SK-MEL-5 (cell line): ENCODE data around the gene CAMK2A. TPM values are rescaled to one million over a fixed set of nuclear protein-coding genes. Genes with fewer than 3 reads are reported as not detected.
"Not testable (repeated sequence)": the region's sequence is repeated elsewhere in the genome, so short reads cannot be mapped to it uniquely, and the experiment has no call there.

ENCODE experiments used
- DNase-seq: peaks from one replicate; pipeline ENCODE4 v3.0.0-alpha.2; 2016; ENCODE audit warnings: low read depth, low spot score
- in situ Hi-C: cut with HindIII; loops from 2 replicates; pipeline ENCODE4 v1.10.0; 2016; ENCODE audit warnings: low sequenced_read_pairs, high pct_unique_total_duplicates, low pct_unique_long_range_greater_than_20kb
- total RNA-seq: library from RNA; depleted of rRNA; stranded (reverse); fragments of >200 nt; shearing (Covaris generic); gene quantifications from 2 replicates; pipeline ENCODE4 v1.2.3, GENCODE V29; 2014

Gene CAMK2A
- total RNA-seq, 1 experiment from 2014 or later, result not detected

DNA sequence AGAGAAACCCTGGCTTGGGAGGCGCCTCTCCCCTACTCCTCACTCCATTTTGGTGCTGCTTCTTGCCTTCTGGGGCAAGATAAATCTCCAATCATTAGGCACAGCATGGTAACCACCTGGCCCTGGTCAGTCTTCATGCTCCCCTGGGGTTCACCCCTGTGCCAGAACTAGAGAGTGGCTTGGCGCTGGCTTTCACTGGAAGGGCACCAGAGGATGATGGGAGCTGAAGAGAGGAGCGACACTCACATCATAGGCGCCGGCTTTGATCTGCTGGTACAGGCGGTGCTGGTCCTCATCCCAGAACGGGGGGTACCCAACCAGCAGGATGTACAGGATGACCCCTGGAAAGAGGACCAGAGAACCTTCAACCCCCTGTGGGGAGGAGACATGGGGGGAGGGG is 38.1 kb downstream of the CAMK2A start:
- DNase-seq, result no peak
- in situ Hi-C loops, result no loop called here

DNA sequence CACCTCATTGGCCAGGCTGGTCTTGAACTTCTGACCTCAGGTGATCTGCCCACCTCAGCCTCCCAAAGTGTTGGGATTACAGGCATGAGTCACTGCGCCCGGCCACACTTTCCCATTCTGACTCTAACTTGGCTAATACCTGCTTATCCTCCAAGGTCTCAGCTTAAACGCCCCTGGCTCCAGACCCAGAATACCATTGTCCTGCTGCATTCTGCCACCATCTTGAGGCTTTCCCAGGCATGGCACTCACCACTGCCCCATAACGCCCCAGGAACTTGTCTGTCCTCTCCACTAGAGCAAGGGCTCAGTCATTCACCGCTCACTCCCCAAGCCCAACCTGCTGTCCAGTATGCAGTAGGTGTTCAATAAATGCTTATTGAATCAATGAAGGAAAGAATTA is 39.8 kb downstream of the CAMK2A start:
- no peak for DNase-seq

DNA sequence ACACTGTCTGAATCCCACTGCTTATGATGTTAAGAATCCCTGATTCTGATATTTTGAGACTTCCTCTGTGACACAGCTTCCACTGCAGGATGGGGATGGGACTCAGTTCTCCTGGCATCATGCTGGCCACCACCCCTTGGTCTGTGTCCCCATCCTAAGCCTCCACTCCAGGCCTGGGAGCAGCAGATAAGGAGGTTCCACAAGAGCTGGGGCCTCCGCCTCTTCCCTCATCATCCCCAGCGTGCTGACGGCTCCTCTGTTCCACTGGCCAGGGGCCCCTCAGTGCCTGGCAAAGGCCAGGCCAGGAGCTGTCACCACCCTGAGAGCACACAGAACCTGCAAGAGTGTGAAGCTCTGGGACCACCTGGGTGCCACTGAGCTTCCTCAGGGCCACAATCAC is 40.6 kb downstream of the CAMK2A start:
- no peak for DNase-seq
- in situ Hi-C loops, result no loop called here

More for the DNA sequence above, 39.8 kb downstream of the CAMK2A start:
- in situ Hi-C loops, result no loop called here

DNA sequence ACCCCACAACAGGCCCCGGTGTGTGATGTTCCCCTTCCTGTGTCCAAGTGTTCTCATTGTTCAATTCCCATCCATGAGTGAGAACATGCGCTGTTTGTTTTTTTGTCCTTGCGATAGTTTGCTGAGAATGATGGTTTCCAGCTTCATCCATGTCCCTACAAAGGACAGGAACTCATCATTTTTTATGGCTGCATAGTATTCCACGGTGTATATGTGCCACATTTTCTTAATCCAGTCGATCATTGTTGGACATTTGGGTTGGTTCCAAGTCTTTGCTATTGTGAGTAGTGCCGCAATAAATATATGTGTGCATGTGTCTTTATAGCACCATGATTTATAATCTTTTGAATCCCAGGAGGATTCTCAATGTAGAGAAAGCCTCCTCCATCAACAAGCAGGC is 41.1 kb downstream of the CAMK2A start:
- DNase-seq, in situ Hi-C loops: not testable (repeated sequence)

DNA sequence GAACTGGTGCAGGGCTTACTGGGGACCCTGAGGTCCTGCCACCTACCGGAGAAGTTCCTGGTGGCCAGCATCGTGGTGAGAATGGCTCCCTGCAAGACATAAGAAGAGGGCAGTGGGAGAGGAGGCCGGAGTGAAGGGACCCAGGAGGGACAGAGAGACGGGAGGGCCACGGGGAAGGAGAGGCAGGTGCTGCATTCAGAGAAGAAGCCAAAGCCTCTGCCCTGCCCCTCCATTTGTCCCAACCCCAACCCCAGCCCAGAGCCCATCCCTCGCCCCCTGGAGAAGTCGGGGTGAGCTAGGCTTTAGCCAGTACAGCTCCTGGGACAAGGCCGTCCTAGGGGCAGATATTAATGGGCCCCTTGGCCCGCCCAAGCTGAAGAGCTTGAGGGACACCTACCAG is 41.8 kb downstream of the CAMK2A start:
- in situ Hi-C loops, result no loop called here
- DNase-seq, result no peak

DNA sequence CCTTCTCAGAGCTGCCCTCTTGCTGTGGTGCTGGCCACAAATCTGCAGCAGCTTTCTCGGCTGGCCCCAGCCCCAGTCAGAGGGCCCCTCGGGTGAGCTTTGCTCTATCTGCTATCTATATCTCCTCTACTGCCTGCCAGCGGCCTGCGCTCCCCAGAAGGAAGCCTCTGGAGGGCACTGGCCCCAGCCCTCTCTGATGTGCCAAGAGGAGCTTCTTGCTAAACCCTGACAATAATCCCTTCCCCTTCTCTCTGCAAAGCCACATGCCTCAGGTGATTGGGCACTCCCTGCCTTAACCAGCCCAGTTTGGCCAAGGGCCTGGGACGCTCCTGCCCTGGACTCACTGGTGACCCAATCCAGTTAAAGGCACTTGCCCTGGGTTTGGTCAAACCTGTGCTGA is 42.7 kb downstream of the CAMK2A start:
- in situ Hi-C loops, result no loop called here
- DNase-seq, result no peak

DNA sequence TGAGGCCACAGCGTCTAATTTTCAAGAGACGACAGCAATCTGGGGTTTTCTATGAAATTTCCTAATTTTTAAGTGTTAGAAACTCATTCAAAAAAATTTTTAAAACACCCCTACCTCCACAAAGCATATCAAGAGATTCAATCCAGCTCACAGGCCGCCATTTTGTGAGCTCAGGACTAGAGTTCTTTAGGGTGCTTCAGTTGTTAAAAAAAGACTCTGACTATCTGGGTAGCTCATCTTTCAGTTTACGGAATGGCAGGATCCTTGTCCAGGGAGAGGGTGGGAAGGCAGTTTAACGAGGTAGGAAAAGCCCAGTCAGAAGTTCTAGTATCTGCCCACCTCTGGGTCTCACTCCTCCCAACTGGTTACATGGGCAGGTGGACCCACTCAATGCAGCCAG is 43.1 kb downstream of the CAMK2A start:
- DNase-seq, result no peak
- in situ Hi-C loops, result no loop called here

DNA sequence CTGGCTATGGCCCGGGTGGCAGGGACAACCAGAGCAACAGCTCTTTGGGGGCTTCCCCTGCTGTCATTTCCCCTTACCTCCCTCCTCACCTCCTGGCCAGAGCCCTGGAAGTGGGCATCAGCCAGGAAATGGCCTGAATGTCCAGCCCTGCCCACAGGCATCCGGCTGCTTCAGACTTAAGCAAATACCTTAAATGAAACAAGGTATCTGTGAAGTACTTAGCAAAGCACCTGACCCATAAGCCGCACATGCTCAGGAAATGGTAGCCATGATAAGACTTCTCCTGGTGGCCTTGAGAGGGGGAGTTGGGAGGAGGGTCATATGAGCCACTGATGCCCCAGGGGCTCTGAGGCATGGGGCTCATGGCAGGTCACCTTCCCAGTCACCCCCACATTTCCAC is 43.8 kb downstream of the CAMK2A start:
- in situ Hi-C loops, result no loop called here
- DNase-seq, result no peak

DNA sequence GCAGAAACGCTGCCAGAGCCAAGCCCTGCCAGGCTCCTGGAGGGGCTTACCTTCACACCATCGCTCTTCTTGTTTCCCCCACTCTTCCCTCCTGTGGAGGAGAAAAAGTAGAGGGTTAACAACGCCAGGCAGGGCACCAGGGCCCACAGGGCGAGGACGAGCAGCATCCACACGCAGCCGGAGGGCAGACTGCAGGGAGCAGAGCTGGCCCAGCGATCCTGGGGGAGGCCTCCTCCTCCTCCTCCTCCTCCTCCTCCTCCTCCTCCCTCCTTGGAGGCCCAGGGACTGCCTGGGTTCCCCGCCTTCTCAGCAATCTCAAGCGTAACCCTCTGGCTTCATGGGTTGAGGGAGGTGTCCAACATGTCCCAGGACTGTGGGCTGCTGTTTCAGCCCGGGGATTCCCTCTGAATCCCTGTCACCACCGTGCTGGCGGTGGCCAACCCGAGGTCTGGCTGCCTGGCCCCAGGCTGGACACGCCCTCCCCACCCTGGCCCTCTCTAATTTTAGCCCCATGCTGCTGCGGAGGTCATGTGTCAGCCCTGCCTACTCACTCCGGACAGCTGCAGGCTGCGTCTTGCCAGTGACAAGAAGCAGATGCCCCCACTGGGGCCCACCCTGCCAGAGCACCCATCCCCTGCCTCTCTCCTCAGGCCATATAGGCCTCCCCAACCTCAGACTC is 44.3 kb downstream of the CAMK2A start:
- no peak for DNase-seq
- in situ Hi-C loops, result no loop called here

DNA sequence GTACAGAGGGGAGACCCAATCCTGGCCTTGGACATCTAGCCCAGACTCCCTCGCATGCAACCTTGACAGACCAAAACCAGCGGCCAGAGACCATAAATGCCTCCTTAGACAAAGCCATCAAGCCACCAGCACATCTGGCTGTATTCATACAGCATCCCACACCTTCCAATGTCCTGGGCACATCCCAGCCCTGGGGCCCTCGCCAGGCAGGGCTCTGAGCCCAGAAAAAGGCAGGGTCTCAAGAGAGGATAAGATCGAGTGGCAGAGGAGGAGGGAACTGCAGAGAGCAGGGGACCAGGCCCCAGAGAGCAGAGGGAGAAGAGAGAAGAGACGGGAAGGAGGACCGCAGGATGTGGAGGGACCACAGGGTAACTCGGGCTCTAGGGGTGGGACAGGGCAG is 45.4 kb downstream of the CAMK2A start:
- in situ Hi-C loops, result no loop called here
- DNase-seq, result no peak

DNA sequence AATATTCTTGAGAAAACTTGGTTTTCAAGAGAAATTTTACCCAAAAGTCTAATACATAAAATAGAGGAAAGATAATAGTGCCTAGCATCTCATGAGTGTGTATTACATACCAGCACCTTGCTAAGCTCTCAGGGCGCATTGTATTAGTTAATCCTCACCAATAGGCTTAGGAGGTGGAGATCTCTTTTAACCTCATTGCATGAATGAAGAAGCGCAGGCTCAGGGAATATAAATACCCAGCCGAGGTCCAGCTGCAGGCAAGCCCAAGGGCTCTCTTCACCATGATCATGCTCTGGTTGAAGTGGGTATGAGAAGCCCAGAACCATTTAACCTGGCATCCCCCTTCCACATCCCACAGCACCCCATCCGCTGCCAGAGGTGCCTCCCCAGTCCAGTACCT is 46.0 kb downstream of the CAMK2A start:
- in situ Hi-C loops, result no loop called here
- no peak for DNase-seq

DNA sequence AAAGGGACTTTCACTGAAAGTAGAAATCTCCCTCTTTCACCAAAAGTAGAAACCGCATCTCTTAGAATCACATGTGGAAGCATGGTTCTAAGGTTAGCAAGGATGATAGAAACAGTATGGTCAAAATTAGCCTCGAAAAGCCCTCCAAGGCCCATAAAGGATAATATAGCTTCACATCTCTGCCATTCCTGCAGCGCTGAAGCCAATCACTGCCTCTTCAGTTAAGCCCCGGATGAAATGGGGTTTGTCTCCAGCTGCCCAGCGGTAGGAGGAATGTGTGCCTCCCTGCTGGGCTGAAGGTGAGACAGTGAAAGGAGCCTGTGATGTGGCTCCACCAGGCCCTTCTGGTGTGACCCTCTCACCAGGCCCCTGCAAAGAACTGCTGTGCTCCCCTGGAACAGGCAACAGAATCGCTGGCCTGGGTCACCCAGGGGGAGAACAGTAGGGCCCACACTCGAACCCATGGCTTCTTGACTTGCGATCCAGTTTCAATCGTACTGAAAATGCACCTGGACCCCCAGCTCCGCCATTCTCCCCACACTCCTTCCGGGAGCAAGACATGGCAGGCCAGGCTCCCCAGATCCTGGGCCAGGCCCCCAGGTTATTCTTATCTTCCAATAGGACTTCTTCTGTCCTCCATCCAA is 47.2 kb downstream of the CAMK2A start:
- in situ Hi-C loops, result no loop called here
- no peak for DNase-seq

DNA sequence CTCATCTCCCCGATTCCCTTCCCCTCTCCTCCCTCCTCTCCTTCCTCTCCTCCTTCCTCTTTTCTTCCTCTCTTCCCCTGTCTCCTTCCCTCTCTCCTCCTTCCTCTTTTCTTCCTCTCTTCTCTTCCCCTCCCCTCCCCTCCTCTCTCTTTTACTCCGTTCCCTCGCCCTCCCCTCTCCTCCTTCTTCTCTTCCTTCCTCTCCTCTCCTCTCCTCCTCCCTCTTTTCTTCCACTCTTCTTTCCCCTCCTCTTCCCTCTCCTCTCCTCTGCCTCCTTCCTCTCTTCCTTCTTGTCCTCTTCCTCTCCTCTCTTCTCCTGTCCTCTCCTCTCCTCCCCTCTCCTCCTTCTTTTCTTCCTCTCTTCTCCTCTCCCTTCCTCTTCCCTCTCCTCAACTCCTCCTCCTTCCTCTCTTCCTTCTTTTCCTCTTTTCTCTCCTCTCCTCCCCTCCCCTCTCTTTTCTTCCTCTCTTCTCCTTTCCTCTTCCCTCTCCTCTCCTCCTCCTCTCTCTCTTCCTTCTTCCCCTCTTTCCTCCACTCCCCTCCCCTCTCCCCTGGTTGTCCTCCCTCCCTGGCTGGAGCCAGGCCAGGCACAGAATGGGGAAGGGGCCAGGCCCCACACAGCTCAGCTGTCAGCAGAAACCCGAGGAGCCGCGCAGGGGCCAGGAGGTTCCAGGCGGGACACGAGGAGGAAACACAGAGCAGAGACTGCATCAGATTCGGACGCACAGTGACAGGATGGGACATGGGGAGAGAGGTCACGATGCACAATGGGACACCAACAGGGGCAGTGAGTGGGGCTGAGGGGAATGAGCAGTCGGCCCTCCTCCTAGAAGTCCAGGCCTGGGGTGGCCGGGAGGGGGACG is 48.0 kb downstream of the CAMK2A start:
- in situ Hi-C loops, result no loop called here
- no peak for DNase-seq

DNA sequence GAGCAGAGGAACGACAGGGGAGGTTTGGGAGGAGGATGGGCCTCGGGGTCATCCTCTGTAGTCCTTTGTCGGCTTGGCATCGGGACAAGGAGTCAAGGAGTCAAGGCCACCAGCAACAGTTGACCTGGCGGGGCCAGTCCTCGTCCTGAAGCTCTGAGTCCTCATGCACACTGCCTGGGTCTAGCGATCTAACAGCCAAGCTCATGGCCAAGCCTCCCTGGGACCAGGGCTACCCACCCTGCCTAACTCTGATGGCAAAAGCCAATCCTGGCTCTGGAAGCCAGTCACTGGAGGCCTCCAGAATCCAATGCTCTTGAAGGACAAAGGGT is 49.8 kb downstream of the CAMK2A start:
- in situ Hi-C loops, result no loop called here
- no peak for DNase-seq

DNA sequence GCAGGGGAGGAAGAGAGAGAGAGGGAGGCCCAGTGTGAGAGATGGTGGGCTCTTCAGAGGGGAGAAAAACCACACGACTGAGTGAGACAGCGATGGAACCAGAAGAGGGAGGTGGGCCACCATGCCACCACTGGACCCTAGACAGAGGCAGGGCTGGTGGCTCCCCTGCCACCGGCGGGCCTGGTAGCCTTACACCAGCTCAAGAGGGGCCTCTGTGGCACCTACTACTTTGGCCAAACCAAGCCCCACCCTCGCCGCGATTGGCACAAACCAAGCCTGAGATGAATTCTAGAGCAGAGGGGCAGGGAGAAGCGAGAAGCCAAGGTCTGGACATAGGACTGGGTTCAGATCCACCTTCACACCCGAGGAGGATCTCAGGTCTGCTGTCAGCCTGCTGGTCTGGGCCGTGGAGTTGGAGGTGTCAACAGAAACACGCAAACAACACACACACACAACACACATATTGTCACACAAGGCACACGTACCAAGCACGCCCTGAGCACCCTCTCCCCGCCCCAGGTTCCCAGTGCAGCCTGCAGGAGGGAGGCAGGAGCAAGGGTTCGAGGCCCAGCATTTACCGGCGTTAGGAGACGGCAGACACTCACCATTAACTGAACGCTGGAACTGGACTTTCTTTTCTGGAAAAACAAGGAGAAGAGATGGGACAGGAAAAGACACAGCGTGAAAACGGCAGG is 50.3 kb downstream of the CAMK2A start:
- in situ Hi-C loops, result no loop called here
- no peak for DNase-seq

DNA sequence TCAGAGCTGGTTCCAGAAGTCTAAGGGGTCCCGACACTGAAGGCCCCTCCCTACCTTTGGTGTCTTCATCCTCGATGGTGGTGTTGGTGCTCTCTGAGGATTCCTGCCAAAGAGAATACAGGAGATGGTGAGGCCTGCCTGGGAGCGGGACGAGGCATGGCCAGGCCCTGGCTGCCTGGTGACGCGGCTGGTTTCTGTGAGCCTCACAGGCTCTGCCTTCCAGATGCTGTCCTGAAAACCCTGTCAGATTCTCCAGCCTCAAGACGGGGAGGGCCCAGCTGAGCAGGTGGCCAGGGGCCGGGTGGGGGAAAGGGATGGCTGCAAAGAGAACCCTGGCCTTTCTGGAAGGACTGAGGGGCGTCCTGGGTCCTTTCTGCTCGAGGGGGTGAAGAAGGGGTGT is 50.9 kb downstream of the CAMK2A start:
- in situ Hi-C loops, result no loop called here
- no peak for DNase-seq

DNA sequence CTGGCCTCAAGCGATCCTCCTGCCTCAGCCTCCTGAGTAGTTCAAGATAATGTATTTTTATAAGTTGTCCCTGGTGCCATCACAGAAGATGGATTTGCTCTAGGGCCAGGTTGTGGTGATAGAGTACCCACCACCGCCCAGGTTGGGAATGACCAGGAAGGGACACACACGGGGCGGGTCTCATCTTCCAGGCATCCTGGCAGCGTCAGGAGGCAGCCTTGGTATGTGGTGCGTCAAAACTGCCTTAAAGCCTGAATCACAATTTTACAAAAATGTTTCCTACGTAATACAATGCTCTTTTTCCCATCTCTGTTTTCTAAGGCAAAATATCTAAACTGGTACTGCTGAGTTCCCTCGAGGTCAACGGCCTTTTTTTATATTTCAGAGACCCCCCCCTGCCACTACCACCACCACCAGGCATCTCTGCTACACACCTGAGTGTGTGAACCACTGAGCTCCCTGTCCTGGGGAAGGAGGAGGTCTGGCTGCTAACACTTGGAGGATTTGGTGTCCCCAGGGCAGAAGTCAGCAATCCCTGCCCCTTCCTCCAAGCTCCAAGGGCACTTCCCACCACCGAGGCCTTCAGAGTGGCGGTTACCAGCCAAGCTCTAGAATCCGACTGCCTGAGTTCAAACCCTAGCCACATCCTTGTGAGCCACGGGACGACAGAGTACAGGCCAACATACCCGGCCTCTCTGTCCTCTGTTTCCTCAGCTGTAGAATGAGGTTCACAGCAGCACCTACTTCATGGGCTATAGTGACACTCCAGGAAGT is 52.4 kb downstream of the CAMK2A start:
- DNase-seq, result no peak
- in situ Hi-C loops, result no loop called here

DNA sequence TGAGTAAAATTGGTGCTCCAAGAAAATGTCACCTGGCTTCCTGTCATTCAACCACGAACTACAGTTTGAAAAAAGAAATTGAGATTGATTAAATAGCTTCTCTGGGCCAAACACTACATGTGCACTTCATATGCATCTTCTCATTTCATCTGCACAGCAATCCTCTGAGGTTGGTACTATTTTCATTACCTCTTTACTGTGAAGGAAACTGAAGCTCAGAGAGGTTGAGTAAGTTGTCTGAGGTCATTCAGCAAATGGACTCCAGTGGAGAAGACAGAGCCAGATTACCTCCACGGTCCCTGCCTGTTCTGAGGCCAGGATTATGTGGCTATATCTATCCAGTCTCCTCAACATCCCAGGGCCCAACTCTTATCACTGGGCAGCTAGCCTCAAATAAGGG is 53.3 kb downstream of the CAMK2A start:
- in situ Hi-C loops, result no loop called here

More for the DNA sequence above, 53.3 kb downstream of the CAMK2A start:
- no peak for DNase-seq
